ENCODE results near the gene ACTBL2.

ACTBL2 gene

GRCh38 chr5:57435701-57436134, 46.9 kb downstream of the ACTBL2 start:
- no peak for TF ChIP-seq CTCF (conservative IDR thresholded peaks at IDR 0.05)
- H3K27ac ChIP-seq, result peak overlapping the region; percentile 51

GRCh38 chr5:57434683-57435082, 47.9 kb downstream of the ACTBL2 start:
- no peak for TF ChIP-seq CTCF (conservative IDR thresholded peaks at IDR 0.05)
- H3K27ac ChIP-seq, result peak overlapping the region; percentile 51

GRCh38 chr5:57434227-57434640, 48.4 kb downstream of the ACTBL2 start:
- no peak overlapping the region for H3K27ac ChIP-seq
- no peak for TF ChIP-seq CTCF (conservative IDR thresholded peaks at IDR 0.05)

GRCh38 chr5:57432876-57433275, 49.7 kb downstream of the ACTBL2 start:
- no peak overlapping the region for H3K27ac ChIP-seq
- peak; percentile 3; the same call in 1 of the 2 replicates for TF ChIP-seq CTCF (conservative IDR thresholded peaks at IDR 0.05)

GRCh38 chr5:57431759-57432158, 50.9 kb downstream of the ACTBL2 start:
- no peak for TF ChIP-seq CTCF (conservative IDR thresholded peaks at IDR 0.05)
- H3K27ac ChIP-seq, result no peak overlapping the region
